ENCODE results near the gene DNMT3A.

Gene DNMT3A

GRCh38 chr2:25330937-25331336, 10.8 kb downstream of the DNMT3A start:
- H3K4me3 ChIP-seq (replicated peaks; ENCODE audit: low read depth, low read length), result no peak overlapping the region
- no peak for TF ChIP-seq CTCF (IDR thresholded peaks at IDR 0.05; ENCODE audit: low read depth, low read length, missing control alignments)
- no peak for DNase-seq (ENCODE audit: extremely low read depth, low read depth)

GRCh38 chr2:25330273-25330672, 11.5 kb downstream of the DNMT3A start:
- no peak for TF ChIP-seq CTCF (IDR thresholded peaks at IDR 0.05; ENCODE audit: low read depth, low read length, missing control alignments)
- no peak for DNase-seq (ENCODE audit: extremely low read depth, low read depth)
- no peak overlapping the region for H3K4me3 ChIP-seq (replicated peaks; ENCODE audit: low read depth, low read length)

- TF ChIP-seq CTCF (IDR thresholded peaks at IDR 0.05; ENCODE audit: low read depth, low read length, missing control alignments), result no peak
Measured at GRCh38 chr2:25328152-25329085, 13.3 kb downstream of the DNMT3A start.

GRCh38 chr2:25326326-25327013, 15.3 kb downstream of the DNMT3A start:
- DNase-seq (ENCODE audit: extremely low read depth, low read depth), result no peak
- TF ChIP-seq CTCF (IDR thresholded peaks at IDR 0.05; ENCODE audit: low read depth, low read length, missing control alignments), result no peak
- H3K4me3 ChIP-seq (replicated peaks; ENCODE audit: low read depth, low read length), result no peak overlapping the region

More at GRCh38 chr2:25328152-25329085, 13.3 kb downstream of the DNMT3A start:
- H3K4me3 ChIP-seq (replicated peaks; ENCODE audit: low read depth, low read length), result no peak overlapping the region
- DNase-seq (ENCODE audit: extremely low read depth, low read depth), result no peak

GRCh38 chr2:25324905-25325592, 16.7 kb downstream of the DNMT3A start:
- no peak for DNase-seq (ENCODE audit: extremely low read depth, low read depth)
- no peak overlapping the region for H3K4me3 ChIP-seq (replicated peaks; ENCODE audit: low read depth, low read length)
- TF ChIP-seq CTCF (IDR thresholded peaks at IDR 0.05; ENCODE audit: low read depth, low read length, missing control alignments), result no peak

- no peak for DNase-seq (ENCODE audit: extremely low read depth, low read depth)
- TF ChIP-seq CTCF (IDR thresholded peaks at IDR 0.05; ENCODE audit: low read depth, low read length, missing control alignments), result no peak
- H3K4me3 ChIP-seq (replicated peaks; ENCODE audit: low read depth, low read length), result no peak overlapping the region
Measured at GRCh38 chr2:25324251-25324650, 17.5 kb downstream of the DNMT3A start.

Data from HFF-Myc (cell line).